Neural crest cell (in vitro differentiated cells): ENCODE data around the gene CAAP1. TPM values are rescaled to one million over a fixed set of nuclear protein-coding genes. Genes with fewer than 3 reads are reported as not detected.

ENCODE experiments used
- DNase-seq: peaks from one replicate; pipeline ENCODE4 v3.0.0; 2021; ENCODE audit warnings: low read depth, mixed read lengths, low spot score
- H3K27ac Mint-ChIP-seq: one replicate; pipeline ENCODE4 v1.8.0; 2021; ENCODE audit warnings: mild to moderate bottlenecking, mixed read lengths; ENCODE audit not compliant: unreplicated experiment
- H3K27me3 Mint-ChIP-seq: 2 replicates; pipeline ENCODE4 v1.8.0; 2021; ENCODE audit warnings: low read depth, mild to moderate bottlenecking, mixed read lengths
- H3K36me3 Mint-ChIP-seq: 2 replicates; pipeline ENCODE4 v1.8.0; 2021; ENCODE audit warnings: low read depth, mild to moderate bottlenecking, mixed read lengths
- H3K4me1 Mint-ChIP-seq: 2 replicates; pipeline ENCODE4 v1.8.0; 2021; ENCODE audit warnings: mixed read lengths
- H3K4me3 Mint-ChIP-seq: one replicate; pipeline ENCODE4 v1.8.0; 2021; ENCODE audit warnings: mild to moderate bottlenecking, mixed read lengths
- H3K9me3 Mint-ChIP-seq: 2 replicates; pipeline ENCODE4 v1.8.0; 2021; ENCODE audit warnings: mixed read lengths
- total RNA-seq: library from RNA; stranded (reverse); gene quantifications from 2 replicates; pipeline ENCODE4 v1.2.1, GENCODE V29; 2021
- TF ChIP-seq, protein P1 (sequence below): fragments of 200-600 bp; sonication (generic); conservative IDR thresholded peaks from 2 replicates; pipeline ENCODE4 v1.5.0; 2021; ENCODE audit warnings: antibody characterized with exemption, mild to moderate bottlenecking

Gene CAAP1
- total RNA-seq, 1 donor from 2014 or later, result 17.8 TPM

DNA sequence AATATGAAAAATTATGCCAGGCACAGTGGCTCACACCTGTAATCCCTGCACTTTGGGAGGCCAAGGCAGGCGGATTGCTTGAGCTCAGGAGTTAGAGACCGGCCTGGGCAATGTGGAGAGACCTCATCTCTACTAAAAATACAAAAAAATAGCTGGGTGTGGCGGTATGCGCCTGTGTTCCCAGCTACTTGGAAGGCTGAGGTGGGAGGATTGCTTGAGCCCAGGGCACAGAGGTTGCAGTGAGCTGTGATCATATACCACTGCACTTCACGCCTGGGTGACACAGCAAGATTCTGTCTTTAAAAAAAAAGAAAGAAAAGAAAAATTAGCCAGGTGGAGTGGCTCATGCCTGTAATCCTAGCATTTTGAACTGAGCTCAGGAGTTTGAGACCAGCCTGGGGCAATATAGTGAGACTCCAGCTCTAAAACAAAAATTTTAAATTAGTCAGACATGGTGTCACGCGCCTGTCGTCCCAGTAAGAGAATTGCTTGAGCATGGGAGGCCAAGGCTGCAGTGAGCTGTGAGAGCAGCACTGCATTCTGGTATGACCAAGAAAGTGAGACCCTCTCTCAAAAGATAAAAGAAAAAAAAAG is 36.4 kb upstream of the CAAP1 start:
- Mint-ChIP-seq H3K4me3 (no peak overlapping the region), H3K4me1 (no peaks in the 10 kb centered on the region), H3K9me3 (no peaks in the 10 kb centered on the region), H3K27me3 (no peaks in the 10 kb centered on the region), H3K27ac (no peak overlapping the region), H3K36me3 (peaks cover 12% of the 10 kb centered on the region)
- DNase-seq, result no peak
- TF ChIP-seq, protein P1, sequence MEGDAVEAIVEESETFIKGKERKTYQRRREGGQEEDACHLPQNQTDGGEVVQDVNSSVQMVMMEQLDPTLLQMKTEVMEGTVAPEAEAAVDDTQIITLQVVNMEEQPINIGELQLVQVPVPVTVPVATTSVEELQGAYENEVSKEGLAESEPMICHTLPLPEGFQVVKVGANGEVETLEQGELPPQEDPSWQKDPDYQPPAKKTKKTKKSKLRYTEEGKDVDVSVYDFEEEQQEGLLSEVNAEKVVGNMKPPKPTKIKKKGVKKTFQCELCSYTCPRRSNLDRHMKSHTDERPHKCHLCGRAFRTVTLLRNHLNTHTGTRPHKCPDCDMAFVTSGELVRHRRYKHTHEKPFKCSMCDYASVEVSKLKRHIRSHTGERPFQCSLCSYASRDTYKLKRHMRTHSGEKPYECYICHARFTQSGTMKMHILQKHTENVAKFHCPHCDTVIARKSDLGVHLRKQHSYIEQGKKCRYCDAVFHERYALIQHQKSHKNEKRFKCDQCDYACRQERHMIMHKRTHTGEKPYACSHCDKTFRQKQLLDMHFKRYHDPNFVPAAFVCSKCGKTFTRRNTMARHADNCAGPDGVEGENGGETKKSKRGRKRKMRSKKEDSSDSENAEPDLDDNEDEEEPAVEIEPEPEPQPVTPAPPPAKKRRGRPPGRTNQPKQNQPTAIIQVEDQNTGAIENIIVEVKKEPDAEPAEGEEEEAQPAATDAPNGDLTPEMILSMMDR, result no peak

DNA sequence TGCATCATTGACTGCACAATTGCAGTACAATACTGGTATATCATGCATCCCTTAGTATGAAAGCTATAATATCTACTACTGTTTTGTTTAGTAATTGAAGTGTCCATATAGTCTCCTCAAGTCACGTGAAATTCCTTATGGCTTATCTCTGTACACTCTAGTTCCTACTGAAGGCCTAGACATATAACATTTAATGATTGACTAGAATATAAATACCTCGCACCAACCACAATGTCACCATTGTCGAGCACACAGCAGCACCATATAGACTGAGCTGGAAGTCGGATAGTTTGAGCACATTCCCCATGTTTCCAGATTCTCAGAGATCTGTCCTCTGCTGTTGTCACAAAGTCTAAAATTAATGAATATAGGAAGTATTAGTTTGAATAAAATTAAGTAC is 33.0 kb upstream of the CAAP1 start:
- H3K4me1 Mint-ChIP-seq, result no peaks in the 10 kb centered on the region
- H3K4me3 Mint-ChIP-seq, result no peak overlapping the region
- H3K36me3 Mint-ChIP-seq, result peaks cover 24% of the 10 kb centered on the region
- DNase-seq, result no peak
- no peaks in the 10 kb centered on the region for H3K9me3 Mint-ChIP-seq
- TF ChIP-seq, protein P1, result no peak
- no peaks in the 10 kb centered on the region for H3K27me3 Mint-ChIP-seq
- no peak overlapping the region for H3K27ac Mint-ChIP-seq

DNA sequence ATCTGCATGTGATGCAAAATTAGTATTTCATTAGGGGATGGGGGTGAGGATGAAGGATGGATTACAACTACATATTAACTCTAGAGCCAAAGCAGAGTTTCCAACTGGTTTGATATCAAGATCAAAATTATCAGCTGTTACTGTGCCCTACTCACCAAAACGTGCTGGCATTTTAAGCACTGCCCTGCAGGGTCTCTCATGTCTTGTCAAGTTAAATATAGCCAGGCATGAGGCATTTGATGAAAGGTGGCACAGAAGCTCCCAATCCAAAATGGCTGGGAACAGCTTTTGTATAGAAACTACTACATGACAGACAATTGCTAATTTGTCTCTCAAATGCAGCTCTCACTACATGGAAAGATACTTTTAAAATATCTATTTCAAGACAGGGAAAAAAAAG is 27.1 kb upstream of the CAAP1 start:
- H3K4me3 Mint-ChIP-seq, result no peak overlapping the region
- no peaks in the 10 kb centered on the region for H3K27me3 Mint-ChIP-seq
- no peaks in the 10 kb centered on the region for H3K9me3 Mint-ChIP-seq
- H3K27ac Mint-ChIP-seq, result no peak overlapping the region
- H3K36me3 Mint-ChIP-seq, result peaks cover 31% of the 10 kb centered on the region
- TF ChIP-seq, protein P1, result no peak
- no peaks in the 10 kb centered on the region for H3K4me1 Mint-ChIP-seq
- DNase-seq, result no peak

DNA sequence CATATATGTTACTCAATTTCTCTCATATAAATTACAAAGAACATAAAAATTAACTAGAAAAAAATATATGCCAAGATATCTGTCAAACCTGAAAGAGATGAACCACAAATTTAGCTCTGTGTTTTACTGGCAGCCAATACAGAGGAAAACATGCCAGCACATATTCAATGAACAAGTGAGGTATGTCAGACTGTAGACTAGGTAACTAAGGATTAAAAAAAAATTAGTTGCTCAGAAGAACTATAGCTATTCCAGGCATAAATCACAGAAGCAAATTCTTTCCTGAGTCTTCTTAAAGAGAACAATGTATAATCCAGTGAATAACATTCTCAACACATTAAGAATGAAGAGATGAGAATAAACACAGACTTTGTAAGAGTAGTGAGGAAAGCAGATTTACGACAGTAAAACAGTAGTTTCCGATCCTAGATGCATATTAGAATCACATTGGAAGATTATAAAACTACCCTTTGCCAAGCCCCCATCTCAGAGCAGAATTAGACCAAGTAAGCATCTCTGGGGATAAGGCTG is 20.6 kb upstream of the CAAP1 start:
- Mint-ChIP-seq H3K9me3 (no peaks in the 10 kb centered on the region), H3K4me1 (no peaks in the 10 kb centered on the region), H3K4me3 (no peak overlapping the region), H3K27me3 (no peaks in the 10 kb centered on the region), H3K36me3 (peaks cover 14% of the 10 kb centered on the region), H3K27ac (no peak overlapping the region)
- TF ChIP-seq, protein P1, result no peak
- DNase-seq, result no peak

DNA sequence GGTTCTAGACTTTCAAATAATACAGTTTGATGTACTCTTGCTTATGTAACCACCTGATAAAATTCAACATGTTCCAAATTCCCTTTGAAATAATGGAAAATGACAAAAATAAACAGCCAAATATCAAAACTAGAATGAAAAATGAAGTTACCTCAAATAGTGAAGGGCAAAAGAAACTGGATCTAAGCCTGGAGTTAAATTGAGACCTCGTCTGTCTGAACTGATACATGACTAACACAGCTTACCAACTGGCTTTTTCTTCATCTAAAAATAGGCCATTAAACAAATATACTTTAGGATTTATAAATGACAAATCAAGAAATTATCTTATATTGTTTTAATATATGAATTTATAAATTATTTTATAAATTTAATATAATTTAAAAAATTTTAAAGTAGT is 12.1 kb upstream of the CAAP1 start:
- Mint-ChIP-seq H3K4me3 (no peak overlapping the region), H3K27ac (no peak overlapping the region), H3K4me1 (no peaks in the 10 kb centered on the region), H3K36me3 (peaks cover 12% of the 10 kb centered on the region), H3K9me3 (no peaks in the 10 kb centered on the region), H3K27me3 (no peaks in the 10 kb centered on the region)
- DNase-seq, result no peak
- TF ChIP-seq, protein P1, result no peak
